MM.1S (cell line): Measurements from ENCODE around the gene GMEB1.

ENCODE experiments used
- EZH2 ChIP-seq: fragments of 300-600 bp; sonication (generic); optimal IDR thresholded peaks from 2 replicates; pipeline ENCODE3; 2017; ENCODE audit warnings: low read depth, mild to moderate bottlenecking, antibody characterized with exemption, low read length, mixed read lengths
- EZH2phosphoT487 ChIP-seq: fragments of 300-600 bp; sonication (generic); IDR thresholded peaks from 2 replicates; pipeline ENCODE4 v1.6.1; 2018; ENCODE audit warnings: antibody characterized with exemption, low read length
- TF ChIP-seq, protein P1 (sequence below): fragments of 300-600 bp; sonication (generic); IDR thresholded peaks from 2 replicates; pipeline ENCODE4 v1.5.1; 2016; ENCODE audit warnings: antibody characterized with exemption, low read length, mixed read lengths

DNA sequence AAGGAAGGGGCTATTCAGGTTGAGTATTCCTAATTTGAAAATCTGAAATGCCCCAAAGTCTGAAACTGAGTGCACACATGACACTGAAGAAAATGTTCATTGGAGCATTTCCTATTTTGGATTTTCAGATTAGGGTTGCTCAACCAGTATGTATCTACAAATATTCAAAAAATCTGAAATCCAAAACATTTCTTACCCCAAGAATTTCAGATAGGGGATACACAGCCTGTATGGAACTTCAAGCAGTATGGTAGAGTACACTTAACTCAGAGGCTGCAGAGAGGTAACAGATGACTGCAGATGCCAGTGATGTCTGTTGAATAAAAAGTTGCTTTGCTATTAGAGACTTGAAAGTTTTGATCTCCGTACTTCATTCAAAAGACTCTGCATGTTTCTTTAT is 87.1 kb downstream of the GMEB1 start:
- TF ChIP-seq EZH2 (no peak), EZH2phosphoT487 (no peak)
- TF ChIP-seq, protein P1, sequence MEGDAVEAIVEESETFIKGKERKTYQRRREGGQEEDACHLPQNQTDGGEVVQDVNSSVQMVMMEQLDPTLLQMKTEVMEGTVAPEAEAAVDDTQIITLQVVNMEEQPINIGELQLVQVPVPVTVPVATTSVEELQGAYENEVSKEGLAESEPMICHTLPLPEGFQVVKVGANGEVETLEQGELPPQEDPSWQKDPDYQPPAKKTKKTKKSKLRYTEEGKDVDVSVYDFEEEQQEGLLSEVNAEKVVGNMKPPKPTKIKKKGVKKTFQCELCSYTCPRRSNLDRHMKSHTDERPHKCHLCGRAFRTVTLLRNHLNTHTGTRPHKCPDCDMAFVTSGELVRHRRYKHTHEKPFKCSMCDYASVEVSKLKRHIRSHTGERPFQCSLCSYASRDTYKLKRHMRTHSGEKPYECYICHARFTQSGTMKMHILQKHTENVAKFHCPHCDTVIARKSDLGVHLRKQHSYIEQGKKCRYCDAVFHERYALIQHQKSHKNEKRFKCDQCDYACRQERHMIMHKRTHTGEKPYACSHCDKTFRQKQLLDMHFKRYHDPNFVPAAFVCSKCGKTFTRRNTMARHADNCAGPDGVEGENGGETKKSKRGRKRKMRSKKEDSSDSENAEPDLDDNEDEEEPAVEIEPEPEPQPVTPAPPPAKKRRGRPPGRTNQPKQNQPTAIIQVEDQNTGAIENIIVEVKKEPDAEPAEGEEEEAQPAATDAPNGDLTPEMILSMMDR: no peak
